Liver (tissue), 9 donors: ENCODE data around the gene PPM1K. TPM values are rescaled to one million over a fixed set of nuclear protein-coding genes. Genes with fewer than 3 reads are reported as not detected.
"Not testable (repeated sequence)": the region's sequence is repeated elsewhere in the genome, so short reads cannot be mapped to it uniquely, and the experiment has no call there.

ENCODE experiments used
- DNase-seq: peaks from one replicate; pipeline ENCODE4 v3.0.0-alpha.2; 2017; ENCODE audit warnings: low spot score
- H3K27ac ChIP-seq, 2 donors: one replicate each; pipeline ENCODE4 v1.7.0; 2013; ENCODE audit warnings: inconsistent platforms in 2 of 2, low read length in 2 of 2, control low read depth in 1 of 2, low read depth in 1 of 2, mild to moderate bottlenecking in 1 of 2
- H3K27me3 ChIP-seq, 4 donors: one replicate each; pipeline versions ENCODE4 v1.6.1 to v1.7.0; 2013; ENCODE audit warnings: low read length in 3 of 4, inconsistent platforms in 1 of 4, mild to moderate bottlenecking in 1 of 4, moderate library complexity in 1 of 4; ENCODE audit not compliant: control insufficient read depth in 4 of 4, insufficient read depth in 4 of 4
- H3K36me3 ChIP-seq, 4 donors: one replicate each; pipeline versions ENCODE4 v1.6.1 to v1.7.0; 2013; ENCODE audit warnings: low read length in 3 of 4, mild to moderate bottlenecking in 3 of 4, low read depth in 1 of 4, moderate library complexity in 1 of 4; ENCODE audit not compliant: control insufficient read depth in 4 of 4, insufficient read depth in 3 of 4
- H3K4me1 ChIP-seq, 4 donors: one replicate each; pipeline versions ENCODE4 v1.6.1 to v1.7.0; 2013; ENCODE audit warnings: low read length in 3 of 4, mild to moderate bottlenecking in 3 of 4, moderate library complexity in 1 of 4; ENCODE audit not compliant: control insufficient read depth in 4 of 4, insufficient read depth in 4 of 4
- H3K4me3 ChIP-seq, 3 donors: one replicate each; pipeline versions ENCODE4 v1.6.1 to v1.7.0; 2013; ENCODE audit warnings: low read length in 3 of 3, control low read depth in 1 of 3, low read depth in 1 of 3, mild to moderate bottlenecking in 1 of 3
- H3K9ac ChIP-seq, 2 donors: one replicate each; pipeline ENCODE4 v1.7.0; 2013; ENCODE audit warnings: low read length in 2 of 2, mild to moderate bottlenecking in 2 of 2, moderate library complexity in 2 of 2, control low read depth in 1 of 2, low read depth in 1 of 2
- H3K9me3 ChIP-seq, 4 donors: one replicate each; pipeline versions ENCODE4 v1.6.1 to v1.7.0; 2013; ENCODE audit warnings: low read length in 3 of 4; ENCODE audit not compliant: control insufficient read depth in 4 of 4
- EGR1 ChIP-seq, 2 donors: IDR thresholded peaks; 2 replicates each; pipeline ENCODE4 v1.6.1; 2016 to 2018; ENCODE audit warnings: antibody characterized with exemption in 2 of 2, low read depth in 2 of 2
- FOXA1 ChIP-seq: IDR thresholded peaks from 2 replicates; pipeline ENCODE4 v1.6.1; 2016; ENCODE audit warnings: antibody characterized with exemption
- FOXA2 ChIP-seq: IDR thresholded peaks from 2 replicates; pipeline ENCODE4 v1.6.1; 2016; ENCODE audit warnings: antibody characterized with exemption
- HNF4A ChIP-seq, 2 donors: conservative IDR thresholded peaks; 2 replicates each; pipeline ENCODE4 v1.6.1; 2016; ENCODE audit warnings: antibody characterized with exemption in 2 of 2, mild to moderate bottlenecking in 2 of 2
- HNF4G ChIP-seq: IDR thresholded peaks from 2 replicates; pipeline ENCODE4 v1.6.1; 2016; ENCODE audit warnings: antibody characterized with exemption
- JUND ChIP-seq, 2 donors: IDR thresholded peaks; 2 replicates each; pipeline ENCODE4 v1.6.1; 2016; ENCODE audit warnings: antibody characterized with exemption in 2 of 2
- NR2F2 ChIP-seq: IDR thresholded peaks from 2 replicates; pipeline ENCODE4 v1.6.1; 2016; ENCODE audit warnings: antibody characterized with exemption
- RAD21 ChIP-seq, 2 donors: IDR thresholded peaks; 2 replicates each; pipeline ENCODE4 v1.6.1; 2016; ENCODE audit warnings: antibody characterized with exemption in 2 of 2, mild to moderate bottlenecking in 2 of 2
- RXRA ChIP-seq, 2 donors: IDR thresholded peaks; 2 replicates each; pipeline ENCODE4 v1.6.1; 2017 to 2018; ENCODE audit warnings: antibody characterized with exemption in 2 of 2, mild to moderate bottlenecking in 1 of 2
- SP1 ChIP-seq: IDR thresholded peaks from 2 replicates; pipeline ENCODE4 v1.6.1; 2018; ENCODE audit warnings: antibody characterized with exemption, mild to moderate bottlenecking
- TAF1 ChIP-seq: conservative IDR thresholded peaks from 2 replicates; pipeline ENCODE4 v1.6.1; 2016; ENCODE audit warnings: antibody characterized with exemption, mild to moderate bottlenecking
- YY1 ChIP-seq: IDR thresholded peaks from 2 replicates; pipeline ENCODE4 v1.6.1; 2016; ENCODE audit warnings: antibody characterized with exemption, mild to moderate bottlenecking
- WGBS: extraction: QIAGEN DNeasy Blood & Tissue Kit; methylation state at CpG from one replicate; pipeline ENCODE4 v1.1.7; 2013; 5-methylcytosine and 5-hydroxymethylcytosine counted together
- polyA plus RNA-seq, 2 donors: library from polyadenylated mRNA; stranded (reverse) in 1 of 2; unstranded in 1 of 2; fragments of 200-250 nt in 1 of 2; fragments of >200 nt in 1 of 2; fragmentation: Nextera tagmentation in 1 of 2; extraction: Ambion mirVana in 1 of 2; gene quantifications; one replicate each; pipeline versions ENCODE4 v1.2.1 to v1.2.3, GENCODE V29; 2013 to 2015
- total RNA-seq, 2 donors: library from RNA; depleted of rRNA; stranded (reverse); fragments of >200 nt; gene quantifications; one replicate each; pipeline ENCODE4 v1.2.3, GENCODE V29; 2014
- TF ChIP-seq, protein P1 (sequence below): IDR thresholded peaks from 2 replicates; pipeline ENCODE4 v1.6.1; 2016; ENCODE audit warnings: antibody characterized with exemption
- TF ChIP-seq, protein P2 (sequence below): IDR thresholded peaks from 2 replicates; pipeline ENCODE4 v1.6.1; 2016; ENCODE audit warnings: antibody characterized with exemption, mild to moderate bottlenecking
- TF ChIP-seq, protein P3 (sequence below): fragments of 150-350 bp; IDR thresholded peaks from 2 replicates; pipeline ENCODE4 v1.5.1; 2017; ENCODE audit warnings: improper control_type of control experiment, low read depth, low read length; ENCODE audit not compliant: missing input control
- TF ChIP-seq, protein P4 (sequence below): IDR thresholded peaks from 2 replicates; pipeline ENCODE4 v1.6.1; 2016; ENCODE audit warnings: antibody characterized with exemption
- TF ChIP-seq, protein P5 (sequence below): IDR thresholded peaks from 2 replicates; pipeline ENCODE4 v1.6.1; 2016; ENCODE audit warnings: antibody characterized with exemption
- donor health status: healthy.
- donor health status: healthy.
- donor health status: healthy.
- donor health status: healthy.
- donor health status: healthy.

Gene PPM1K
- total and polyA plus RNA-seq, 4 donors, result 1.3 to 12.7 (median 6.7) TPM

DNA sequence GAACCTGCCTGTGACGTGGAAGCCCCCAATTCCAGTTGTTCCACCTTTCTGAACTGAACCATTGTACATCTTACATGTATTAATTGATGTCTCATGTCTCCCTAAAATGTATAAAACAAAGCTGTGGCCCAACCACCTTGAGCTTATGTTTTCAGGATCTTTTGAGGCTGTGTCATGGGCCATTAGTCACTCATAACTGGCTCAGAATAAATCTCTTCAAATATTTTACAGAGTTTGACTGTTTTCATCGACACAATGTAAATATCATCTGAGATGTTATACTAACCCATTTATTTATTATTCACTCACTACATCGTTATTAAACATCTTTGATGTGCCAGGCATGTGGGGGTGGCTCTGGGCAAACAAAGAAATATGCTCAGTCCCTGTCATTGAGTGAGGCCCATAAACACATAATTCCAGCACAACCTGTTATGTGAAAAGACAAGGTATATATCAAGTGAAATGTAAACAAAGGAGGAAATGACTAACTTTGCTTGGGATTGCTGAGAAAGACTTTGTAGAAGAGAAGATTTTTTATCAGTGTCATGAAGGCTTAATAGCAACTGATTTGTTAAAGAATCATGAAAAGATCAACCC, 34.5 kb upstream of the PPM1K start:
- no peak overlapping the region for H3K27ac ChIP-seq
- H3K9me3 ChIP-seq, result no peaks in the 10 kb centered on the region
- no peaks in the 10 kb centered on the region for H3K36me3 ChIP-seq
- H3K4me3 ChIP-seq, result no peak overlapping the region
- no peak overlapping the region for H3K9ac ChIP-seq
- 93% methylated on average over 3 of the region's 3 CpGs for WGBS
- no peak for DNase-seq
- H3K27me3 ChIP-seq, result no peaks in the 10 kb centered on the region
- peaks cover 0 to 5% (median 0%) of the 10 kb centered on the region in 4 donors for H3K4me1 ChIP-seq
- TF ChIP-seq EGR1 (IDR thresholded peaks at IDR 0.05; ENCODE audit: low read depth in 2 of 2), result no peak
- no peak for TF ChIP-seq NR2F2
- TF ChIP-seq RAD21 (IDR thresholded peaks at IDR 0.05), result no peak
- TF ChIP-seq, protein P1, sequence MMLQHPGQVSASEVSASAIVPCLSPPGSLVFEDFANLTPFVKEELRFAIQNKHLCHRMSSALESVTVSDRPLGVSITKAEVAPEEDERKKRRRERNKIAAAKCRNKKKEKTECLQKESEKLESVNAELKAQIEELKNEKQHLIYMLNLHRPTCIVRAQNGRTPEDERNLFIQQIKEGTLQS, result no peak
- TF ChIP-seq, protein P2, sequence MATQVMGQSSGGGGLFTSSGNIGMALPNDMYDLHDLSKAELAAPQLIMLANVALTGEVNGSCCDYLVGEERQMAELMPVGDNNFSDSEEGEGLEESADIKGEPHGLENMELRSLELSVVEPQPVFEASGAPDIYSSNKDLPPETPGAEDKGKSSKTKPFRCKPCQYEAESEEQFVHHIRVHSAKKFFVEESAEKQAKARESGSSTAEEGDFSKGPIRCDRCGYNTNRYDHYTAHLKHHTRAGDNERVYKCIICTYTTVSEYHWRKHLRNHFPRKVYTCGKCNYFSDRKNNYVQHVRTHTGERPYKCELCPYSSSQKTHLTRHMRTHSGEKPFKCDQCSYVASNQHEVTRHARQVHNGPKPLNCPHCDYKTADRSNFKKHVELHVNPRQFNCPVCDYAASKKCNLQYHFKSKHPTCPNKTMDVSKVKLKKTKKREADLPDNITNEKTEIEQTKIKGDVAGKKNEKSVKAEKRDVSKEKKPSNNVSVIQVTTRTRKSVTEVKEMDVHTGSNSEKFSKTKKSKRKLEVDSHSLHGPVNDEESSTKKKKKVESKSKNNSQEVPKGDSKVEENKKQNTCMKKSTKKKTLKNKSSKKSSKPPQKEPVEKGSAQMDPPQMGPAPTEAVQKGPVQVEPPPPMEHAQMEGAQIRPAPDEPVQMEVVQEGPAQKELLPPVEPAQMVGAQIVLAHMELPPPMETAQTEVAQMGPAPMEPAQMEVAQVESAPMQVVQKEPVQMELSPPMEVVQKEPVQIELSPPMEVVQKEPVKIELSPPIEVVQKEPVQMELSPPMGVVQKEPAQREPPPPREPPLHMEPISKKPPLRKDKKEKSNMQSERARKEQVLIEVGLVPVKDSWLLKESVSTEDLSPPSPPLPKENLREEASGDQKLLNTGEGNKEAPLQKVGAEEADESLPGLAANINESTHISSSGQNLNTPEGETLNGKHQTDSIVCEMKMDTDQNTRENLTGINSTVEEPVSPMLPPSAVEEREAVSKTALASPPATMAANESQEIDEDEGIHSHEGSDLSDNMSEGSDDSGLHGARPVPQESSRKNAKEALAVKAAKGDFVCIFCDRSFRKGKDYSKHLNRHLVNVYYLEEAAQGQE, result no peak
- TF ChIP-seq RXRA (IDR thresholded peaks at IDR 0.05), result no peak
- TF ChIP-seq, protein P3, sequence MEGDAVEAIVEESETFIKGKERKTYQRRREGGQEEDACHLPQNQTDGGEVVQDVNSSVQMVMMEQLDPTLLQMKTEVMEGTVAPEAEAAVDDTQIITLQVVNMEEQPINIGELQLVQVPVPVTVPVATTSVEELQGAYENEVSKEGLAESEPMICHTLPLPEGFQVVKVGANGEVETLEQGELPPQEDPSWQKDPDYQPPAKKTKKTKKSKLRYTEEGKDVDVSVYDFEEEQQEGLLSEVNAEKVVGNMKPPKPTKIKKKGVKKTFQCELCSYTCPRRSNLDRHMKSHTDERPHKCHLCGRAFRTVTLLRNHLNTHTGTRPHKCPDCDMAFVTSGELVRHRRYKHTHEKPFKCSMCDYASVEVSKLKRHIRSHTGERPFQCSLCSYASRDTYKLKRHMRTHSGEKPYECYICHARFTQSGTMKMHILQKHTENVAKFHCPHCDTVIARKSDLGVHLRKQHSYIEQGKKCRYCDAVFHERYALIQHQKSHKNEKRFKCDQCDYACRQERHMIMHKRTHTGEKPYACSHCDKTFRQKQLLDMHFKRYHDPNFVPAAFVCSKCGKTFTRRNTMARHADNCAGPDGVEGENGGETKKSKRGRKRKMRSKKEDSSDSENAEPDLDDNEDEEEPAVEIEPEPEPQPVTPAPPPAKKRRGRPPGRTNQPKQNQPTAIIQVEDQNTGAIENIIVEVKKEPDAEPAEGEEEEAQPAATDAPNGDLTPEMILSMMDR, result no peak

DNA sequence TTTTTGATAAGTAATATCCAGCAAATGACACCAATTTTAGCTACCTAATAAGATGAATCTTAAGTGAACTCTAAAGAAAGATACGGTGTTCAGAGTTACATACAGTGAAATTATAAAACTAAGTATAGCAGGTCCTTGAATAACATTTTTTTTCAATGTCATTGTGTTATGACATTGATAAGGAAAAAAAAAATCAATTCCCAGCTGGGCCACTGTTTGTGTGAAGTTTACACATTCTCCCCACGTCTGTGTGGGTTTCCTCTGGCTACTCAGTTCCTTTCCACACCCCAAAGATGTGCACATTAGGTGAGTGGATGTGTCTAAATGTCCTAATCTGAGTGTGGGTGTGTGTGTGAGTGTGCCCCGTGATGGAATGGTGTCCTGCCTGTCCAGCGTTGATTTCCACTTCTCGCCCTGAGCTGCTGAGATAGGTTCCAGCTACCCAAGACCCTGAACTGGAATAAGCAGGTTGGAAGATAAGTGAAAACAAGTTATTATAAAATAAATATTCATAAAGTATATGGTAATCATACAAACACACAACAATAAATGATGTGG, 31.2 kb upstream of the PPM1K start:
- 71% methylated on average over 5 of the region's 5 CpGs for WGBS
- Histone ChIP-seq H3K36me3 (no peaks in the 10 kb centered on the region), H3K9ac (no peak overlapping the region), H3K27me3 (no peaks in the 10 kb centered on the region), H3K9me3 (no peaks in the 10 kb centered on the region), H3K4me3 (no peak overlapping the region), H3K27ac (no peak overlapping the region), H3K4me1 (peaks cover 0 to 2% (median 0%) of the 10 kb centered on the region in 4 donors)
- DNase-seq, result no peak
- no peak for TF ChIP-seq HNF4G
- TF ChIP-seq, protein P4, sequence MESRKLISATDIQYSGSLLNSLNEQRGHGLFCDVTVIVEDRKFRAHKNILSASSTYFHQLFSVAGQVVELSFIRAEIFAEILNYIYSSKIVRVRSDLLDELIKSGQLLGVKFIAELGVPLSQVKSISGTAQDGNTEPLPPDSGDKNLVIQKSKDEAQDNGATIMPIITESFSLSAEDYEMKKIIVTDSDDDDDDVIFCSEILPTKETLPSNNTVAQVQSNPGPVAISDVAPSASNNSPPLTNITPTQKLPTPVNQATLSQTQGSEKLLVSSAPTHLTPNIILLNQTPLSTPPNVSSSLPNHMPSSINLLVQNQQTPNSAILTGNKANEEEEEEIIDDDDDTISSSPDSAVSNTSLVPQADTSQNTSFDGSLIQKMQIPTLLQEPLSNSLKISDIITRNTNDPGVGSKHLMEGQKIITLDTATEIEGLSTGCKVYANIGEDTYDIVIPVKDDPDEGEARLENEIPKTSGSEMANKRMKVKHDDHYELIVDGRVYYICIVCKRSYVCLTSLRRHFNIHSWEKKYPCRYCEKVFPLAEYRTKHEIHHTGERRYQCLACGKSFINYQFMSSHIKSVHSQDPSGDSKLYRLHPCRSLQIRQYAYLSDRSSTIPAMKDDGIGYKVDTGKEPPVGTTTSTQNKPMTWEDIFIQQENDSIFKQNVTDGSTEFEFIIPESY, result no peak
- no peak for TF ChIP-seq HNF4A (conservative IDR thresholded peaks at IDR 0.05)
- no peak for TF ChIP-seq JUND (IDR thresholded peaks at IDR 0.05)
- TF ChIP-seq YY1, result no peak
- no peak for TF ChIP-seq EGR1 (IDR thresholded peaks at IDR 0.05; ENCODE audit: low read depth in 2 of 2)
- no peak for TF ChIP-seq SP1
- TF ChIP-seq, protein P2, result no peak
- TF ChIP-seq, protein P5, sequence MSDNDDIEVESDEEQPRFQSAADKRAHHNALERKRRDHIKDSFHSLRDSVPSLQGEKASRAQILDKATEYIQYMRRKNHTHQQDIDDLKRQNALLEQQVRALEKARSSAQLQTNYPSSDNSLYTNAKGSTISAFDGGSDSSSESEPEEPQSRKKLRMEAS, result no peak
- no peak for TF ChIP-seq RAD21 (IDR thresholded peaks at IDR 0.05)
- TF ChIP-seq TAF1, result no peak
- no peak for TF ChIP-seq FOXA2
- no peak for TF ChIP-seq RXRA (IDR thresholded peaks at IDR 0.05)
- no peak for TF ChIP-seq FOXA1
- no peak for TF ChIP-seq NR2F2

DNA sequence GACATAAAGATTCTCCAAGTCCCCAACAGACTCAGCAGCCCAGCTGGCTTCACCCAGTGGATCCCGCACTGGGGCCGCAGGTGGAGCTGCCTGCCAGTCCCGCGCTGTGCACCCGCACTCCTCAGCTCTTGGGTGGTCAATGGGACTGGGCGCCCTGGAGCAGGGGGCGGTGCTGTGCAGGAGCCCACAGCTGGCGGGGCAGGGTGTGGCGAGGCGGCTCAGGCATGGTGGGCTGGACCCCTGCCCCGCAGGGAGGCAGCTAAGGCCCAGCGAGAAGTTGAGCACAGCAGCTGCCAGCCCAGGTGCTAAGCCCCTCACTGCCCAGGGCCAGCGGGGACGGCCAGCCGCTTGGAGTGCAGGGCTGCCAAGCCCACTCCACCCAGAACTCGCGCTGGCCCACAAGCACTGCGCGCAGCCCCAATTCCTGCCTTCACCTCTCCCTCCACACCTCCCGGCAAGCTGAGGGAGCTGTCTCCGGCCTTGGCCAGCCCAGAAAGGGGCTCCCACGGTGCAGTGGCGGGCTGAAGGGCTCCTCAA, 28.8 kb upstream of the PPM1K start:
- not testable (repeated sequence) for H3K36me3 ChIP-seq, H3K4me1 ChIP-seq, H3K9ac ChIP-seq, H3K27me3 ChIP-seq, H3K9me3 ChIP-seq, DNase-seq, H3K4me3 ChIP-seq, H3K27ac ChIP-seq
- WGBS, result 96% methylated on average over 23 of the region's 23 CpGs
